Activated gamma-delta T cell (primary cell): Measurements from ENCODE around the gene ADAP1.
"Not testable (repeated sequence)": the region's sequence is repeated elsewhere in the genome, so short reads cannot be mapped to it uniquely, and the experiment has no call there.

Source experiments
- DNase-seq: peaks from one replicate; lab custom pipeline; 2025; lab: John Stamatoyannopoulos, UW

ADAP1 gene

GRCh38 chr7:974820-975681 lies 20.6 kb upstream of the ADAP1 start, which contains the start of gene COX19:
Gene COX19 (minus strand): TSS chr7:975549. CDS start chr7:975509, 40 bp downstream.
- peak; percentile 84 for DNase-seq

- DNase-seq: no peak
Observed at GRCh38 chr7:974172-974571, 19.7 kb upstream of the ADAP1 start.

DNA sequence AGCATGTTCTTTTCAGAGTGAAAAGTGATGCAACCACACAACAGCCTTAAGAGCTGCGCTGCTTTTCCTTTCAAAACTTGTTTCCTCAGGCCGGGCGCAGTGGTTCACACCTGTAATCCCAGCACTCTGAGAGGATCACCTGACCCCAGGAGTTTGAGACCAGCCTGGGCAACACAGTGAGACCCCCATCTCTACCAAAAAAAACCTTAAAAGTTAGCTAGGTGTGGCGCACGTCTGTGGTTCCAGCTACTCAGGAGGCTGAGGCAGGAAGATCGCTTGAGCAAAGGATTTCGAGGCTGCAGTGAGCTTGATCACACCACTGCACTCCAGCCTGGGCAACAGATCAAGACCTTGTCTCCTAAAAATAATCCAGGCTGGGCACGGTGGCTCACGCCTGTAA lies 18.8 kb upstream of the ADAP1 start:
- DNase-seq: no peak

- no peak for DNase-seq
Observed at GRCh38 chr7:972676-973309, 18.3 kb upstream of the ADAP1 start.

DNA sequence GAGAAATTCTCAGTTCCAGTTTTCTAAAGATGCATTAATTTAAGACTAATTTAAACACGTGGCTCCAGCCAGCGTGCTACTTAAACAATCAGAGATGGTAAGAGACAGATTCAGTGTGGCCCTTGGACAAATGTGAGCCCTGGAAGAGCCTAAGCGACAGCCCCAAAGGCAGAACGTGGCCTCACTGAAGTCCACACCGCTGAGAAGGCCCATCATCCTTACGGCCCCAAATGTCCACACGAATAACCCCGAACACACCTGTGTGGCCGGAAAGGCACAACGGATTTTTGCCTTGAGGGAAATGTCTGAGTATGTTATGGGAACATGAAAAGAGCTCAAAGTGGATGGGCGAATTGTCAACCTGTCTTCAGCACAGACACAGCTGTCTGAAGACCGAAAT lies 17.6 kb upstream of the ADAP1 start:
- DNase-seq: no peak

GRCh38 chr7:970744-971143 lies 16.3 kb upstream of the ADAP1 start:
- no peak for DNase-seq

DNA sequence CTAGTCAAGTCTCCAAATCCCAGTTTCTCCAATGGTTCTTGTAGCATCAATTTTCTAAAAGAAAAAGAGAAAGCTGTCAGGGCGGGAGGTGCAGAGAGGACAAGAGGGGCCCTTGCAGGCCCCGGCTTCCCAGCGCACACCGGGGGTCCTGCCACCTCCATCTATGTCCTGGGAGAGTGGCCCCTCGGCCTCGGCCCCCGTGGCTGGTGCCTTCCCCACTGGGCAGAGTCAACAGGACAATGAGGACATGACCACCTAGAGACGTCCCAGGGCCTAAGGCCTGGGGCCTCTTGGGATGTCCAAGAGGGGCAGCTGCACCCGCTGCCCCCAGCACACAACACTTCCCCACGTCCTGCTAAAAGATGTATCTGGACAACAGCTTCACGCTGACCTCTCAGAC lies 14.9 kb upstream of the ADAP1 start:
- DNase-seq: no peak

- DNase-seq: no peak
Observed at GRCh38 chr7:968205-969105, 14.0 kb upstream of the ADAP1 start.

- no peak for DNase-seq
Observed at GRCh38 chr7:967361-968082, 13.0 kb upstream of the ADAP1 start.

- DNase-seq: no peak
Observed at GRCh38 chr7:966291-967069, 12.0 kb upstream of the ADAP1 start.

DNA sequence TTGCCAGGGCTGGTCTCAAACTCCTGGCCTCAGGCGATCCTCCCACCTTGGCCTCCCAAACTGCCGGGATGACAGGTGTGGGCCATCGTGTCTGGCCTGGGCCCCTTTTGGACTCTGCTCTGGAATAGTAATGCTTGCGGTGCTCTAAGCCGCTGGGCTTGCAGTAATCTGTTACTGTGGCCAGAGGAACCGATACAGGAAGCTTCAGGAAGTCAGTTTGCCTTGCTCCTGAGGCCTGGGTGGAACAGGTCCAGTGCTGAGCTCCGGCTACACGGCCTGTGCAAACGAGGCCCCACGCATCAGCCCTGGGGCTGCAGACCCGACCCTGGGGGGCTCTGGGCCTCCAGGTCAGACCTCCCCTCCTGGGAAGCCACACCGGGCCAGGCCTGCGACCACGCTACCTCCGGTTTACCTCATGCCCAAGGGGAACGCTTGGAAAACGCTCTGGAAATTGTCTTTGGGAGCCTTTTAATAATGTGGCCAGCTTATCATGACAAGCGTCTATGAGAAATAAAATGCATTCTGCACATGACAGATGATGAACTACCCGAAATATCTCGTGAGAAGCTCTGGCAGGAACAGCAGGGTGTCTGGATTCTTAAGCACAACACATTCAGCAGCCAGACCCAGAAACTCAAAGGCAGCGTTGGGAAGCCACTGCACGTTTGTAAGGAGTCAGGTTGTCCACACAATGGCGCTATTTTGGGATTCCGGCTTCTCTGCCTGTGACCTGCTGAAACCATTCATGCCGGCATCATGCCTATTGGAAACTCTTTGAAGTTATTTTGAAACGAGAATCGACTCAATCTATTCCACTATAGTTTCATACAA lies 10.1 kb upstream of the ADAP1 start:
- DNase-seq: no peak

DNA sequence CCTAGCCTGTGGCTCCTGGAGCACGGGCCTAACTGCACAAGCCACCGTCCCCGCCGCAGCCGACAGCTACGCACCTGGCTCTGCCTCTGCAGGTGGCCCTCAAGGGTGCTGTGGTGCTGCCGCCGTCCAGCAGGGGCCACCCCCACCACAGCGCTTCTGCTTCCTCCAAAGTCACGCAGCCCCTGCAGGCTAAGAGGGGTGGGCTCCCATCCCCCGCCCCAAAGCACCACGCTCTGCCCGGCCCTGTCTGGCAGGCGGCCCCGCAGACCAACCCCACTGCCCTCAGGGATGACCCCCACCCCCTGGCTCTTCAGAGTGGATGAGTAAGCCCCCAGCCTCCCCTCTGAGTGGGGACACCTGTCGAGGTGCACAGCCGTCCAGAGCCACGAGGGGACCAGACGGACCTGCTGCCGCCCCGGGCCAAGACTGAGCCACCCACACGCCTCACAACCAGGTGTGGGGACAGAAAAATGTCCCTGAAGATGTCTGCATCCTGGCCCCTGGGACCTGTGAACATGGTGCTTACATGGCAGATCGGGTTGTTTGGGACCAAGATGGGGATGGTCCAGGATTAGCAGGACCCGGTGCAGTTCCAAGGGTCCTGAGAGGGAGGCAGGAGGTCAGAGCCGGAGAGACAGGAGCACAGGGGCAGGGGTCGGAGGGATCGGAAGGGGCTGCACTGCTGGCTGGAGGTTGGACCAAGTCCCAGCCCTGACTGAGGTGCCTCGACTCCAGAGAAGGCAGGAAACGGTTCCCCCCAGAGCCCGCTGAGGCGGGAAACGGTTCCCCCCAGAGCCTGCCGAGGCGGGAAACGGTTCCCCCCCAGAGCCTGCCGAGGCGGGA lies 9.0 kb upstream of the ADAP1 start:
- DNase-seq: no peak

DNA sequence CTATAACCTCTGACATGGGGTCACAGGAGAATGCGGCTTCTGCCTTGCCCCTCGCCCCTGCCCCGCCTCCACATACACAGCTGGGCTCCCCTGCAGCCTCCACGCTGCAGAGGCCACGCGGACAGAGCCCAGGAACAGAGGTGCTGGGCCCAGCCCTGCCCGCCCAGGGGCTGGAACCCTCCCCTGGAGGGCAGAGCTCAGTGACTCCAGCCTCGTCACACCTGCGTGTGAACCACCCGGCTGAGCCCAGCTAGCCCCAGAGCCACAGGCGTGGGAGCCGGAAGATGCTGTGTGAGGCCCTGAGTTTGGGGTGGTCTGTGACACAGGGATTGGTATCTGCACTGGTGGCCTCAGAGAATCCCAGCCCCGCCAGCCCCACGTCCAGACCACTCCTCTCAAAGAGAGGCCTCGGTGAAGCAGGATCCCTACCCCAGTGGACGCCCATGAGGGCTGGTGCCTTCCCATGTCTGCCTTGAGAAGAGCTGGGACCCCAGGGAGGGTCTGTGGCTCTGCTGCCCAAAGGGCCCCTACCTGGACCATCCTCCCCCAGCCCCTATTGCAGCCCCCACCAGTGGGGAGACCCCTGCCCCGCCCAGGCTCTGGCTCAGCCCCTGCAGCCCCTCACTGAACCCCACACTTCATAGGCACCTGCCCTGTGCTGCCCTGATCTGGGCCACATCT lies 8.1 kb upstream of the ADAP1 start:
- no peak for DNase-seq

DNA sequence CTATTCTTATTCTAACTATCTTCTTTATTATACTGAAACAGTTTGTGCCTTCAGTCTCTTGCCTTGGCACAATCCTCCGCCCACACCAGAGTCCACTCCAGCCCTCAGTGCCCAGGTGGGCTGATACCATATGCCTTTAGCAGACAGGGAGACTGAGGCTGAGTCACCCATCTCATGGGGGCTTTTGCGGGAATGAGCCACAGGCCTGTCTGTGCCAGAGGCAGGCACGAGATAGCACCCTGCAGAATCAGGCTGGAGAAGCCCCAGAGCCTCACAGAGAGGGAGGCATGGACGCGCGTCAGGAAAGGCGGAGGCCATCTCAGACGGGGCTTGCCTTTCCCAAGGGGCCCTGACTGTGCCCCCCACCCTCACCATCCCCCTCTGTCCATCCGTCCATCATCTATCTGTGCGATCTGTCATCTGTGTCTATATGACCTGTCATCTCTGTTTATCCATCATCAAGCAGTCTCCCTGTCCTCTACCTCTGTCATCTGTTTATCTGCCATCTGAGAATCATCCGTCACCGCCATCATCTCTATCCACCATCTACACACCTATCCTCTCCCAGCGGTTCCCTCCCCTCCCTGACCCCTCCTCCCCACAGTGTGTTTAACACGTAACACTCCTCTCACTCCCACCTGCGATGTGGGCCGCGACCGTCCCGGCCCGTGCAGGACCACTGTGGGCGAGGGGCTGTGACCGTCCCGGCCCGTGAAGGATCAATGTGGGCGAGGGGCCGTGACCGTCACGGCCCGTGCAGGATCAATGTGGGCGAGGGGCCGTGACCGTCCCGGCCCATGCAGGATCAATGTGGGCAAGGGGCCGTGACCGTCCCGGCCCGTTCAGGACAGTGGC lies 7.3 kb upstream of the ADAP1 start:
- no peak for DNase-seq

GRCh38 chr7:960972-961371 lies 6.5 kb upstream of the ADAP1 start:
- DNase-seq: not testable (repeated sequence)

DNA sequence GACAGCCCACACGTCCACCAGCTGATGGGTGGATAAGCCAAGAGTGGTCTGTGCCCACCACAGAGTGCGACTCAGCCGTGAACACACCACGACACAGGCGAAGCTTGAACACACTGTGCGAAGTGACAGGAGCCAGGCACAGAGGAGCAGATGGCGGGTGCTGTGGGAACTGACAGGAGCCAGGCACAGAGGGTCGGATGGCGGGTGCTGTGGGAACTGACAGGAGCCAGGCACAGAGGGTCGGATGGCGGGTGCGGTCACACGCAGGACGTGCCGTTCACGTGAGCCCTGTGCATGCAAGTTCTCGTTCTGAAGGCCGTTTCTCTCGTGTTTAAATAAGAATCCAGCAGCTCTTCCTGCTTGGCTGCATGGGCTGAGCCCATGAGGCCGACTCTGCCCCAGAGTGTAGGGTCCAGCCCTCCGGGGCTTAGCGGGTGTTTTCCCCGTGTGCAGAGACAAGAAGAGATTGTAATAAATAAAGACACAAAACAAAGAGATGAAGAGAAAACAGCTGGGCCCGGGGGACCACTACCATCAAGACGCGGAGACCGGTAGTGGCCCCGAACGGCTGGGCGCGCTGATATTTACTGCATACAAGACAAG lies 5.9 kb upstream of the ADAP1 start:
- no peak for DNase-seq

DNA sequence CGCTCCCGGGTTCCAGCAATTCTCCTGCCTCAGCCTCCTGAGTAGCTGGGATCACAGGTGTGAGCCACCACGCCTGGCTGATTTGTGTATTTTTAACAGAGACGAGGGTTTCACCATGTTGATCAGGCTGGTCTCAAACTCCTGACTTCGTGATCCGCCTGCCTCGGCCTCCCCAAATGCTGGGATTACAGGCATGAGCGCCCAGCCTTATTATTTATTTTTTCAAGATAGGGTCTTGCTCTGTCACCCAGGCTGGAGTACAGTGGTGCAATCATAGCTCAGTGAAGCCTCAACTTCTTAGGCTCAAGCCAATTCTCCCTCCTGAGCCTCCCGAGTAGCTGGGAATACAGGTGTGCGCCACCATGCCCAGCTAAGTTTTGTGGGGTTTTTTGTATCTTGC lies 5.3 kb upstream of the ADAP1 start:
- DNase-seq: not testable (repeated sequence)
